Measurements from ENCODE around the gene CENPP. TPM values are rescaled to one million over a fixed set of nuclear protein-coding genes. Genes with fewer than 3 reads are reported as not detected.

The CENPP gene
- total RNA-seq, 1 donor from 2014 or later: 4.5 TPM

DNA sequence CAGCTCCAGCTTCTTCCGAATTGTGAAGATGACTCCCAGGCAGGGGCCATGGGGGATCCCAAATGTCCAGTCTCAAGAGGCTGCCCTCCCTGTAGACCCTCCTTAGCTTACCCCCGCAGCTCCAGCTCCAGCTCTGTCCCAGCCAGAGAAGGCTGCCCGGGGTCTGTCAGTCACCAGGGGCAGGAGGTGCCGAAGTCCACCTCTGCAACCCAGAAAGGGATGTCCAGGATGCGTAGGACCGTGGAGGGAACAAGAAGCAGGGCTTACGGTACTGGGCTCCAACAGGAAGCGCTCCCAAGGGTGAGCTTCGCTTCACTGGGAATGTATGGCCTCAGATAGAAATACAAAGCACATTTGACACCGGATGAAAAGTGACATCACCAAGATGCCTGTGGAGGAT is 338.2 kb downstream of the CENPP start:
- TF ChIP-seq, protein P1, sequence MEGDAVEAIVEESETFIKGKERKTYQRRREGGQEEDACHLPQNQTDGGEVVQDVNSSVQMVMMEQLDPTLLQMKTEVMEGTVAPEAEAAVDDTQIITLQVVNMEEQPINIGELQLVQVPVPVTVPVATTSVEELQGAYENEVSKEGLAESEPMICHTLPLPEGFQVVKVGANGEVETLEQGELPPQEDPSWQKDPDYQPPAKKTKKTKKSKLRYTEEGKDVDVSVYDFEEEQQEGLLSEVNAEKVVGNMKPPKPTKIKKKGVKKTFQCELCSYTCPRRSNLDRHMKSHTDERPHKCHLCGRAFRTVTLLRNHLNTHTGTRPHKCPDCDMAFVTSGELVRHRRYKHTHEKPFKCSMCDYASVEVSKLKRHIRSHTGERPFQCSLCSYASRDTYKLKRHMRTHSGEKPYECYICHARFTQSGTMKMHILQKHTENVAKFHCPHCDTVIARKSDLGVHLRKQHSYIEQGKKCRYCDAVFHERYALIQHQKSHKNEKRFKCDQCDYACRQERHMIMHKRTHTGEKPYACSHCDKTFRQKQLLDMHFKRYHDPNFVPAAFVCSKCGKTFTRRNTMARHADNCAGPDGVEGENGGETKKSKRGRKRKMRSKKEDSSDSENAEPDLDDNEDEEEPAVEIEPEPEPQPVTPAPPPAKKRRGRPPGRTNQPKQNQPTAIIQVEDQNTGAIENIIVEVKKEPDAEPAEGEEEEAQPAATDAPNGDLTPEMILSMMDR (IDR thresholded peaks at IDR 0.05; ENCODE audit: unreplicated experiment): no peak
- no peaks in the 10 kb centered on the region for H3K9me3 Mint-ChIP-seq (ENCODE audit: unreplicated experiment)
- no peak overlapping the region for H3K4me3 Mint-ChIP-seq (ENCODE audit: unreplicated experiment)
- H3K4me1 Mint-ChIP-seq (ENCODE audit: unreplicated experiment): peaks cover 38% of the 10 kb centered on the region
- H3K27me3 Mint-ChIP-seq (ENCODE audit: unreplicated experiment): peaks cover 12% of the 10 kb centered on the region
- H3K27ac Mint-ChIP-seq (ENCODE audit: unreplicated experiment): no peak overlapping the region
- H3K36me3 Mint-ChIP-seq (ENCODE audit: low read depth, unreplicated experiment): no peaks in the 10 kb centered on the region
- DNase-seq (ENCODE audit: low spot score): no peak

DNA sequence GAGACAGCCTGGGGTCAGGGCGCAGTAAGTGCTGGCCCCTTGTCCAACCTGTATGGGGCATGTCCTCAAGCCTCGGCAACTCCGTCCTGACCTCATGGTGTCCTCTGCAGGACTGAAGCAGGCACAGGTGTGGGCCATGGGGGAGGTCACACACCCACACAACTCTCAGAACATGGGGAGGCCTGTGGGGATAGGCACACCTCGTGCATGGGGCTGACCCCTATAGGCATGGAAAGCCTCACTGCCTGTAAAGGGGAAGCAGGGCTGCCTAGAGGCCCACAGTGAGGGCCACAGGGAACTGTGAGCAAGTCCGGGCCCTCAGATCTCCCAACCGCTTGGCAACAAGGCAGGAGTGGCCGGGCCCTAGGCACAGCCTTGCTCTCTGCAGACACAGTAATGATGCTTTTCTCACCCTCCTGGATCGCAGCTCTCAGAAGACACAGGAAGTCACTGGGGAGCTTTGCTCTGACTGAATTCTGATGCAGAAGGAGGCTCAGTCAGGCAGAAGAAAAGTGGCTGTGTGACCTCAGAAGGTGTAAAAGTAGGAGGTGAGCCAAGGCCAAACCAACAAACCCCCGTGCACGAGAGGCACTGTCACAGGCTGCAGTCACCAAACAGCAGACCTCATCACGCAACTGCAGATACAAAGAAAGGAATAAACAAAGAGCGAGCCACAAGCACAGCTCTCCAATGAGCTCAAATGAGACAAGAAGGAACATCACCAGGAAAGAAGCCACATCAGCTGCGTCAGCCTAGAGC is 338.8 kb downstream of the CENPP start:
- Mint-ChIP-seq H3K36me3 (ENCODE audit: low read depth, unreplicated experiment) (no peaks in the 10 kb centered on the region), H3K27me3 (ENCODE audit: unreplicated experiment) (peaks cover 13% of the 10 kb centered on the region), H3K27ac (ENCODE audit: unreplicated experiment) (no peak overlapping the region), H3K4me3 (ENCODE audit: unreplicated experiment) (no peak overlapping the region), H3K9me3 (ENCODE audit: unreplicated experiment) (no peaks in the 10 kb centered on the region), H3K4me1 (ENCODE audit: unreplicated experiment) (peaks cover 40% of the 10 kb centered on the region)
- TF ChIP-seq, protein P1 (IDR thresholded peaks at IDR 0.05; ENCODE audit: unreplicated experiment): no peak
- DNase-seq (ENCODE audit: low spot score): no peak

DNA sequence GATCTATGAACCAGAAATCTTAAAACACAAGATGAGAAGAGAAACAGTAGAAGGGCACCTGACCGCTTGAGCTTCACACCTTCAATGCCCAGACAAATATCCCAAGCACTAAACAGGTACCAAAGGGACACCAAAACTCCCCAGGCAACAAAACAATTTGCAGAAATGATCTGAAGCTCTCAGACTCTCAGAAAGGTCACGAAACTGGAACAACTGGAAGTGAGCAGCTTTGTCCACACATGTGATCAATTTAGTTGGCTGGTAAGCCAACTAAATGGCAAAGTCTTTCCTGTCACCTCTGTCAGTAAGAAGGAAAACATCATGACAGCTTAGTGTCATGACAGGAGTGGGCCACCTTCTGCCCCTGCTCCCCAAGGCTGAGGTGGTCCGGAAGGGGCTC is 340.1 kb downstream of the CENPP start:
- peaks cover 16% of the 10 kb centered on the region for H3K27me3 Mint-ChIP-seq (ENCODE audit: unreplicated experiment)

DNA sequence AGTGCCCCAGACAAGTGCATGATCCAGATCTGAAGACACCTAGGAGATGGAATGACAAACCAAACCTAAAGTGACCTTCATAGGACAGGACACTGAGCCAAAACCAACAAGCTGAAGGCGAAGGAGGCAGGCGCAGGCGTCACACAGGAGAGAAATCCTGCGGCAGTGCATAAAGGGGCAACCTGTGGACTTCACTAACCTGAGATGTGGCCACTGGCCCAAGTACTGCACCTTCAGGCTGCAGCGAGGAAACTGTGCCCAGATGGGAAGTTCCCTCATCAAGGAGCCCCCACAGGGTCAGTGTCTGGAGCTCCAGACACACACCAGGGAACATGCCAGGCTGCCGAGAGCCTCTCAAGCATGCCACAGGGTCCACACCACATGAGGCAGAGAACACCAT is 340.5 kb downstream of the CENPP start:
- Mint-ChIP-seq H3K27ac (ENCODE audit: unreplicated experiment) (peak overlapping the region; percentile 38), H3K27me3 (ENCODE audit: unreplicated experiment) (peaks cover 16% of the 10 kb centered on the region), H3K36me3 (ENCODE audit: low read depth, unreplicated experiment) (no peaks in the 10 kb centered on the region), H3K9me3 (ENCODE audit: unreplicated experiment) (no peaks in the 10 kb centered on the region), H3K4me1 (ENCODE audit: unreplicated experiment) (peaks cover 35% of the 10 kb centered on the region), H3K4me3 (ENCODE audit: unreplicated experiment) (no peak overlapping the region)
- TF ChIP-seq, protein P1 (IDR thresholded peaks at IDR 0.05; ENCODE audit: unreplicated experiment): no peak
- DNase-seq (ENCODE audit: low spot score): no peak

More for the DNA sequence above, 340.1 kb downstream of the CENPP start:
- Mint-ChIP-seq H3K36me3 (ENCODE audit: low read depth, unreplicated experiment) (no peaks in the 10 kb centered on the region), H3K4me3 (ENCODE audit: unreplicated experiment) (peak overlapping the region; percentile 26), H3K4me1 (ENCODE audit: unreplicated experiment) (peaks cover 38% of the 10 kb centered on the region), H3K9me3 (ENCODE audit: unreplicated experiment) (no peaks in the 10 kb centered on the region), H3K27ac (ENCODE audit: unreplicated experiment) (peak overlapping the region; percentile 55)
- TF ChIP-seq, protein P1 (IDR thresholded peaks at IDR 0.05; ENCODE audit: unreplicated experiment): no peak
- no peak for DNase-seq (ENCODE audit: low spot score)

DNA sequence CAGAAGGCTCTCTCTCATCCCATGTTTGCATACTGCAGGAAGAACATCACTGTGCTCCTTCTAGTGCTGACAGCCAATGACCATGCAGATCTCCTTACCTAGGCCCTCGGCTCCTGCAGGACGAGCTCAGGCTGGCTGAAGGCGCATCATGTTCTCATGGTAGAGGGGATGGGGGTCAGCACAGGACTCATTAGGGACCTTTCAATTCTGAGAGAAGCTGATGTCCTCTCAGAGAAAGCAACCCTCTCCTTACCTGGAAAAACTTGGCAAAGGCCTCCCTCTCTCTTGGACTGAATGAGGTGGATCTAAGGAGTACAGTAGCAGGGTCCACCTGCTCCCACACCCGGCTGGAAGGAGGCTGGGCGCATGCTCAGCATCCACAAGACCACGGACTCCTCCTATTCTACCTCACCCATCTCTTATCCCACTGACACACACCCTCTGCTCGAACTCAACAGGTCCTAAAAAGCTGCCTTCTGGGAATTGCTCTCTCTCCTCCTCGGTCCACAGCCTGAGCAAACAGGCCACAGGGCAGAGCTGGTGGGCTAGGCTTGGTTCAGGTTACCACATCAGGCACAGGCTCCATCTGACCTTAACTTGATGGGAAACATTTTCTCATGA is 341.3 kb downstream of the CENPP start:
- Mint-ChIP-seq H3K4me3 (ENCODE audit: unreplicated experiment) (peak overlapping the region; percentile 22), H3K36me3 (ENCODE audit: low read depth, unreplicated experiment) (no peaks in the 10 kb centered on the region), H3K9me3 (ENCODE audit: unreplicated experiment) (no peaks in the 10 kb centered on the region), H3K4me1 (ENCODE audit: unreplicated experiment) (peaks cover 28% of the 10 kb centered on the region), H3K27me3 (ENCODE audit: unreplicated experiment) (peaks cover 16% of the 10 kb centered on the region), H3K27ac (ENCODE audit: unreplicated experiment) (no peak overlapping the region)
- no peak for DNase-seq (ENCODE audit: low spot score)
- TF ChIP-seq, protein P1 (IDR thresholded peaks at IDR 0.05; ENCODE audit: unreplicated experiment): no peak

All from endothelial cell (in vitro differentiated cells).